ENCODE results near the gene RSRC1. TPM values are rescaled to one million over a fixed set of nuclear protein-coding genes. Genes with fewer than 3 reads are reported as not detected.
"Not testable (repeated sequence)": the region's sequence is repeated elsewhere in the genome, so short reads cannot be mapped to it uniquely, and the experiment has no call there.

Gene RSRC1
- total RNA-seq, 1 donor from 2014 or later: 44.6 TPM

- intact Hi-C loops (cut with micrococcal nuclease): no loop called here
- Mint-ChIP-seq H3K4me1 (no peaks in the 10 kb centered on the region), H3K27me3 (no peaks in the 10 kb centered on the region), H3K36me3 (ENCODE audit: low read depth) (no peaks in the 10 kb centered on the region), H3K27ac (no peak overlapping the region), H3K9me3 (no peaks in the 10 kb centered on the region), H3K4me3 (no peak overlapping the region)
- DNase-seq: no peak
Observed at GRCh38 chr3:158404131-158404718, 294.3 kb downstream of the RSRC1 start.

GRCh38 chr3:158405507-158405906 is 295.6 kb downstream of the RSRC1 start:
- H3K36me3 Mint-ChIP-seq (ENCODE audit: low read depth): no peaks in the 10 kb centered on the region
- no peak overlapping the region for H3K4me3 Mint-ChIP-seq
- H3K4me1 Mint-ChIP-seq: no peaks in the 10 kb centered on the region
- DNase-seq: no peak
- no peaks in the 10 kb centered on the region for H3K9me3 Mint-ChIP-seq
- H3K27ac Mint-ChIP-seq: no peak overlapping the region
- intact Hi-C loops (cut with micrococcal nuclease): no loop called here
- no peaks in the 10 kb centered on the region for H3K27me3 Mint-ChIP-seq

- no peak for DNase-seq
- H3K27ac Mint-ChIP-seq: no peak overlapping the region
- no peaks in the 10 kb centered on the region for H3K27me3 Mint-ChIP-seq
- H3K4me1 Mint-ChIP-seq: no peaks in the 10 kb centered on the region
- H3K36me3 Mint-ChIP-seq (ENCODE audit: low read depth): no peaks in the 10 kb centered on the region
- H3K9me3 Mint-ChIP-seq: no peaks in the 10 kb centered on the region
- intact Hi-C loops (cut with micrococcal nuclease): no loop called here
- no peak overlapping the region for H3K4me3 Mint-ChIP-seq
Observed at GRCh38 chr3:158407844-158408517, 298.1 kb downstream of the RSRC1 start.

GRCh38 chr3:158408518-158408897 is 298.6 kb downstream of the RSRC1 start:
- H3K36me3 Mint-ChIP-seq (ENCODE audit: low read depth): not testable (repeated sequence)

GRCh38 chr3:158418035-158418434 is 308.1 kb downstream of the RSRC1 start:
- H3K4me1 Mint-ChIP-seq: peaks cover 8% of the 10 kb centered on the region

More at GRCh38 chr3:158408518-158408897, 298.6 kb downstream of the RSRC1 start:
- H3K27me3 Mint-ChIP-seq; H3K4me1 Mint-ChIP-seq; DNase-seq; H3K9me3 Mint-ChIP-seq; H3K27ac Mint-ChIP-seq; intact Hi-C loops (cut with micrococcal nuclease); H3K4me3 Mint-ChIP-seq: not testable (repeated sequence)

GRCh38 chr3:158419820-158420653 is 310.1 kb downstream of the RSRC1 start:
- intact Hi-C loops (cut with micrococcal nuclease): loop anchor here (2.0 kb wide), 1 partner anchor 23 kb away; no protein-coding TSS in a partner anchor
- no peak overlapping the region for H3K4me3 Mint-ChIP-seq
- H3K27me3 Mint-ChIP-seq: no peaks in the 10 kb centered on the region
- no peak for DNase-seq
- H3K27ac Mint-ChIP-seq: no peak overlapping the region
- peaks cover 8% of the 10 kb centered on the region for H3K4me1 Mint-ChIP-seq
- H3K9me3 Mint-ChIP-seq: peaks cover 4% of the 10 kb centered on the region
- H3K36me3 Mint-ChIP-seq (ENCODE audit: low read depth): no peaks in the 10 kb centered on the region

More at GRCh38 chr3:158418035-158418434, 308.1 kb downstream of the RSRC1 start:
- peaks cover 4% of the 10 kb centered on the region for H3K9me3 Mint-ChIP-seq
- DNase-seq: no peak
- H3K4me3 Mint-ChIP-seq: no peak overlapping the region
- H3K36me3 Mint-ChIP-seq (ENCODE audit: low read depth): no peaks in the 10 kb centered on the region
- intact Hi-C loops (cut with micrococcal nuclease): no loop called here
- H3K27ac Mint-ChIP-seq: no peak overlapping the region
- no peaks in the 10 kb centered on the region for H3K27me3 Mint-ChIP-seq

- Mint-ChIP-seq H3K27me3 (no peaks in the 10 kb centered on the region), H3K4me1 (peaks cover 8% of the 10 kb centered on the region), H3K4me3 (no peak overlapping the region), H3K36me3 (ENCODE audit: low read depth) (no peaks in the 10 kb centered on the region), H3K9me3 (peaks cover 4% of the 10 kb centered on the region), H3K27ac (peak overlapping the region; percentile 0)
- DNase-seq: no peak
- intact Hi-C loops (cut with micrococcal nuclease): loop anchor here (2.0 kb wide), 1 partner anchor 22 kb away; no protein-coding TSS in a partner anchor
Observed at GRCh38 chr3:158420654-158421396, 310.9 kb downstream of the RSRC1 start.

GRCh38 chr3:158430448-158430847 is 320.6 kb downstream of the RSRC1 start:
- Mint-ChIP-seq H3K36me3 (ENCODE audit: low read depth) (no peaks in the 10 kb centered on the region), H3K27me3 (no peaks in the 10 kb centered on the region), H3K4me1 (no peaks in the 10 kb centered on the region), H3K9me3 (no peaks in the 10 kb centered on the region), H3K4me3 (no peak overlapping the region), H3K27ac (no peak overlapping the region)
- intact Hi-C loops (cut with micrococcal nuclease): no loop called here
- no peak for DNase-seq

GRCh38 chr3:158430968-158431367 is 321.1 kb downstream of the RSRC1 start:
- H3K36me3 Mint-ChIP-seq (ENCODE audit: low read depth): no peaks in the 10 kb centered on the region
- no peak overlapping the region for H3K4me3 Mint-ChIP-seq
- no peaks in the 10 kb centered on the region for H3K9me3 Mint-ChIP-seq
- no peaks in the 10 kb centered on the region for H3K27me3 Mint-ChIP-seq
- no peaks in the 10 kb centered on the region for H3K4me1 Mint-ChIP-seq
- DNase-seq: no peak
- H3K27ac Mint-ChIP-seq: no peak overlapping the region
- intact Hi-C loops (cut with micrococcal nuclease): no loop called here

GRCh38 chr3:158431829-158432228 is 321.9 kb downstream of the RSRC1 start:
- Mint-ChIP-seq H3K27ac (no peak overlapping the region), H3K9me3 (no peaks in the 10 kb centered on the region), H3K27me3 (no peaks in the 10 kb centered on the region), H3K4me1 (no peaks in the 10 kb centered on the region), H3K36me3 (ENCODE audit: low read depth) (no peaks in the 10 kb centered on the region), H3K4me3 (no peak overlapping the region)
- DNase-seq: no peak
- intact Hi-C loops (cut with micrococcal nuclease): no loop called here

- Mint-ChIP-seq H3K27ac (no peak overlapping the region), H3K9me3 (peaks cover 4% of the 10 kb centered on the region), H3K4me3 (no peak overlapping the region), H3K4me1 (no peaks in the 10 kb centered on the region), H3K36me3 (ENCODE audit: low read depth) (no peaks in the 10 kb centered on the region), H3K27me3 (no peaks in the 10 kb centered on the region)
- intact Hi-C loops (cut with micrococcal nuclease): loop anchor here (2.0 kb wide), 3 partner anchors 324 to 816 kb away; partner anchors contain the start of gene RSRC1
- peak; percentile 78 for DNase-seq
Observed at GRCh38 chr3:158434412-158435038, 324.6 kb downstream of the RSRC1 start.

GRCh38 chr3:158443632-158444031 is 333.7 kb downstream of the RSRC1 start:
- Mint-ChIP-seq H3K27me3 (no peaks in the 10 kb centered on the region), H3K4me1 (peaks cover 10% of the 10 kb centered on the region), H3K27ac (peak overlapping the region; percentile 71), H3K9me3 (peaks cover 9% of the 10 kb centered on the region), H3K4me3 (no peak overlapping the region), H3K36me3 (ENCODE audit: low read depth) (peaks cover 3% of the 10 kb centered on the region)
- peak; percentile 56 for DNase-seq
- intact Hi-C loops (cut with micrococcal nuclease): loop anchor here (2.0 to 5.0 kb wide), 2 partner anchors 23 to 199 kb away; partner anchors contain the start of gene GFM1

GRCh38 chr3:158447408-158447807 is 337.5 kb downstream of the RSRC1 start:
- Mint-ChIP-seq H3K4me3 (no peak overlapping the region), H3K9me3 (peaks cover 5% of the 10 kb centered on the region), H3K27ac (no peak overlapping the region), H3K36me3 (ENCODE audit: low read depth) (peaks cover 3% of the 10 kb centered on the region), H3K4me1 (peaks cover 9% of the 10 kb centered on the region), H3K27me3 (no peaks in the 10 kb centered on the region)
- intact Hi-C loops (cut with micrococcal nuclease): no loop called here
- no peak for DNase-seq

Measured in activated CD4-positive, alpha-beta T cell treated with anti-CD3 and anti-CD28 coated beads, Interleukin-2, amount 10 ng/mL, durations not matched to agents 24 days and 14 days (primary cell).